ENCODE data around the gene TPK1.

GRCh38 chr7:144519925-144520324 is 315.9 kb downstream of the TPK1 start:
- TF ChIP-seq CTCF (IDR thresholded peaks at IDR 0.05) (no peak), POLR2A (IDR thresholded peaks at IDR 0.05) (no peak), POLR2AphosphoS5 (IDR thresholded peaks at IDR 0.05) (no peak)
